NCI-H1436 treated with DMSO at 0.1 percent for 48 hours (cell line): ENCODE measurements around the gene L3MBTL2.

ENCODE experiments used
- DNase-seq: peaks from one replicate; lab custom pipeline; 2025; lab: John Stamatoyannopoulos, UW

Gene L3MBTL2

GRCh38 chr22:41273128-41273527, 68.0 kb downstream of the L3MBTL2 start:
- DNase-seq = no peak

- DNase-seq = no peak
Observed at GRCh38 chr22:41274856-41275255, 69.7 kb downstream of the L3MBTL2 start.

- no peak for DNase-seq
Observed at GRCh38 chr22:41280065-41280464, 75.0 kb downstream of the L3MBTL2 start.

GRCh38 chr22:41280854-41281253, 75.7 kb downstream of the L3MBTL2 start:
- DNase-seq = no peak
